ENCODE results near the gene WDR37.

The WDR37 gene

GRCh38 chr10:1095498-1095897 lies 39.3 kb downstream of the WDR37 start:
- H3K9me3 ChIP-seq (ENCODE audit: control insufficient read depth in 1 of 2, low read length in 2 of 2), result no peaks in the 10 kb centered on the region
- no peak overlapping the region for H3K4me3 ChIP-seq (ENCODE audit: low read depth in 1 of 2, low read length in 2 of 2)
- no peaks in the 10 kb centered on the region for H3K27me3 ChIP-seq (ENCODE audit: low read depth, low read length)
- peaks cover 0 to 9% of the 10 kb centered on the region in 2 donors for H3K4me1 ChIP-seq (ENCODE audit: control insufficient read depth in 1 of 2, insufficient read depth in 2 of 2, low read length in 2 of 2)
- H3K36me3 ChIP-seq (ENCODE audit: control insufficient read depth in 1 of 2, insufficient read depth in 2 of 2, low read length in 2 of 2), result peaks cover 46 to 56% of the 10 kb centered on the region in 2 donors
- no peak overlapping the region for H3K27ac ChIP-seq (ENCODE audit: low read length)

DNA sequence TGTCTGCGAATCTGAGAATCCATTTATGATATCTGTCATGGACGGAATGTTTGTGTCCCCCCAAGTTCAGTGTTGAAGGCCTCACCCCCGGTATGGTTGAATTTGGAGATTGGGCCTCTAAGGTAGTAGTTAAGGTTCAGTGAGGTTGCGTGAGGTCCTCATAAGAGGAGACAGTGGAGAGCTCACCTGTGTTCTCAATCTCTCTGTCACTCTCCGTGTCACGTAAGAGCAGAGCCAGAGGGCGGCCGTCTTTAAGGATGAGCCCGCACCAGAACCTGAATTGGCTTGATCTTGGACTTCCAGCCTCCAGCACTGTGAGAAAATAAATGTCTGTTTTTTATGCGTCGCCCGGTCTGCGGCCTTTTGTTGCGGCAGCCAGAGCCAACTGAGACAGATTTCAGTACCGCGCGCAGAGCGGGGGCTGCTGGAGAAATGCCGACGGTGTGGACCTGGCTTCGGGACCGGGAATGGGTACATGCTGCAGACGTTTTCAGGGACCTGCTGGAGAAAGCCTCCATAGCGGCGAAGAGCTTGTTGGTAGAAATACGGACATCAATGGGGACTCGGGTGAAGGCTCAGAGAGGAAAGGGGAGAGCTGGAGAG lies 40.2 kb downstream of the WDR37 start:
- Histone ChIP-seq H3K36me3 (ENCODE audit: control insufficient read depth in 1 of 2, insufficient read depth in 2 of 2, low read length in 2 of 2) (peaks cover 40 to 56% of the 10 kb centered on the region in 2 donors), H3K27ac (ENCODE audit: low read length) (no peak overlapping the region), H3K4me3 (ENCODE audit: low read depth in 1 of 2, low read length in 2 of 2) (no peak overlapping the region), H3K27me3 (ENCODE audit: low read depth, low read length) (no peaks in the 10 kb centered on the region), H3K4me1 (ENCODE audit: control insufficient read depth in 1 of 2, insufficient read depth in 2 of 2, low read length in 2 of 2) (peaks cover 0 to 9% of the 10 kb centered on the region in 2 donors), H3K9me3 (ENCODE audit: control insufficient read depth in 1 of 2, low read length in 2 of 2) (no peaks in the 10 kb centered on the region)

DNA sequence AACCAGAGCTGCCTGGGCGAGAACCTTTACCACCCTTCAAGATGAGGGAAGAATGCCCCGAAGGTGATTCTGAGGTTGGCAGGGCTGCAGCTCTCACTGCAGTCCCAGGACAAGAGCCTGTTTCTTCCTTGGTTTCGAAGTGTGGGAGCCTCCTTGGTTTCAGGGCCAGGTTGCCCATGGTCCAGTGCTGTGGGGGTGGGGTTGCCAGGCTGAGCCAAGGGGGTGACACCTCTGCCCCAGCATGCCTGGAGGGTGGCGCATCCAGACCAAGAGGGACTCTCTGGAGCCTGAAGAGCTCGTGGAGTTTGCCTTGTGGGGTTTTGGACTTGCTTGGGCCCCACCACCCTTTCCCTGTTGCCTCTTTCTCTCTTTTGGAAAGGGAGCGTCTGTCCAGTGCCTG lies 41.3 kb downstream of the WDR37 start:
- no peak overlapping the region for H3K4me3 ChIP-seq (ENCODE audit: low read depth in 1 of 2, low read length in 2 of 2)
- H3K36me3 ChIP-seq (ENCODE audit: control insufficient read depth in 1 of 2, insufficient read depth in 2 of 2, low read length in 2 of 2), result peaks cover 38 to 62% of the 10 kb centered on the region in 2 donors
- H3K9me3 ChIP-seq (ENCODE audit: control insufficient read depth in 1 of 2, low read length in 2 of 2), result no peaks in the 10 kb centered on the region
- H3K4me1 ChIP-seq (ENCODE audit: control insufficient read depth in 1 of 2, insufficient read depth in 2 of 2, low read length in 2 of 2), result peaks cover 0 to 9% of the 10 kb centered on the region in 2 donors
- H3K27ac ChIP-seq (ENCODE audit: low read length), result no peak overlapping the region
- no peaks in the 10 kb centered on the region for H3K27me3 ChIP-seq (ENCODE audit: low read depth, low read length)

DNA sequence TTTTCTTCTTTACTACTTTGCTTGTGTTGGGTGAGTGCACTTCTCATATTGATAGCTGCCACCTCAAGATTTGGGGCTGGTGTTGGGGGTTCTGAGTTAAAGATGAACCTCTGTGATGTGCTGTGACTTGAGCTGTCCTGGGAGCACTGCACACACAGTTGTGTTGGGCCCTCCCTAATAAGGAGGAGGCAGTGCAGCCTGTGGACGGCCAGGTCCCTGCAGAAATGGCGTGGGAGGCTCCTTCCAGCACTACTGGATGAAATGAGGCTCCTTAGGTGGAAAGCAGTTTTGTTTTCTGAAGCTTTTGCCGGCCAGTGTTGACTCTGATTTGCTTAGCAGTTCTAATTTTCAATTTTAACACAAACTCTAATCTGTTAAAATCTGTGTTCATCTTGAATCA lies 44.0 kb downstream of the WDR37 start:
- Histone ChIP-seq H3K4me3 (ENCODE audit: low read depth in 1 of 2, low read length in 2 of 2) (no peak overlapping the region), H3K36me3 (ENCODE audit: control insufficient read depth in 1 of 2, insufficient read depth in 2 of 2, low read length in 2 of 2) (peaks cover 30 to 66% of the 10 kb centered on the region in 2 donors), H3K27ac (ENCODE audit: low read length) (no peak overlapping the region), H3K27me3 (ENCODE audit: low read depth, low read length) (no peaks in the 10 kb centered on the region), H3K9me3 (ENCODE audit: control insufficient read depth in 1 of 2, low read length in 2 of 2) (no peaks in the 10 kb centered on the region), H3K4me1 (ENCODE audit: control insufficient read depth in 1 of 2, insufficient read depth in 2 of 2, low read length in 2 of 2) (peaks cover 0 to 9% of the 10 kb centered on the region in 2 donors)

DNA sequence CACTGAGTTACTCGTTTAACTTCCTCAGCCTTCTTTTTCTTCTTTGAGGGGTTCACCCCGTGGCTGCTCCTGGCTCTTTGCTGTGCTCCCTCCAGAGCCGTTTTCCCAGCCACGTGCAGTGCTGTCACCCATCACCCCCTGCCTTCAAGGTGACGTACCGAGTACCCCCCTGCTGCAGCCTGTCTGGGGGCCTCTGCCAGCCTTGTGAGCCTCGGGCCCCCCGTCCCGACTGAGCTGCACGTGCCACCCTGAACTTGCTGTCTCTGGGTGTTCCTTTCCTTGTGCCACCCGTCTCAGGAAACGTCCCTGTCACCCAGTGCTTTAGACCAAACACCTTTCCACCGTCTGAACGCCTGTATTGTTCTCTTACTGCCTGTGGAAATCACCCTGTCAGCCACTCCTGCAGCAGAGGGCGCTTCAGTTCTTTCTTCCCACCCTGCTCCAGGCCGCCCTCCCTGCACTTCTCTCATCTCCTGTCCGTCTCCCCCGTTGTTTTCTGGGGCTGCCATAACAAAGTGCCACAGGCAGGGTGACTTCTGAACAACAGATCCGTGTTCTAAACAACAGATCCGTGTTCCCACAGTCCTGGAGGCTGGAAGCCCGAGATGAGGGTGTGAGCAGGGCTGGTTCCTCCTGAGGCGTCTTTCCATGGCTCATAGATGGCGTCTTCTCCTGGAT lies 44.6 kb downstream of the WDR37 start:
- Histone ChIP-seq H3K9me3 (ENCODE audit: control insufficient read depth in 1 of 2, low read length in 2 of 2) (no peaks in the 10 kb centered on the region), H3K27me3 (ENCODE audit: low read depth, low read length) (no peaks in the 10 kb centered on the region), H3K4me1 (ENCODE audit: control insufficient read depth in 1 of 2, insufficient read depth in 2 of 2, low read length in 2 of 2) (peaks cover 0 to 9% of the 10 kb centered on the region in 2 donors), H3K4me3 (ENCODE audit: low read depth in 1 of 2, low read length in 2 of 2) (no peak overlapping the region), H3K27ac (ENCODE audit: low read length) (no peak overlapping the region), H3K36me3 (ENCODE audit: control insufficient read depth in 1 of 2, insufficient read depth in 2 of 2, low read length in 2 of 2) (peaks cover 26 to 67% of the 10 kb centered on the region in 2 donors)

- H3K4me1 ChIP-seq (ENCODE audit: control insufficient read depth in 1 of 2, insufficient read depth in 2 of 2, low read length in 2 of 2), result peaks cover 0 to 9% of the 10 kb centered on the region in 2 donors
- peaks cover 19 to 67% of the 10 kb centered on the region in 2 donors for H3K36me3 ChIP-seq (ENCODE audit: control insufficient read depth in 1 of 2, insufficient read depth in 2 of 2, low read length in 2 of 2)
- no peak overlapping the region for H3K27ac ChIP-seq (ENCODE audit: low read length)
- no peaks in the 10 kb centered on the region for H3K27me3 ChIP-seq (ENCODE audit: low read depth, low read length)
- no peaks in the 10 kb centered on the region for H3K9me3 ChIP-seq (ENCODE audit: control insufficient read depth in 1 of 2, low read length in 2 of 2)
- H3K4me3 ChIP-seq (ENCODE audit: low read depth in 1 of 2, low read length in 2 of 2), result no peak overlapping the region
Observed at GRCh38 chr10:1101946-1102345, 45.8 kb downstream of the WDR37 start.

GRCh38 chr10:1102416-1102815 lies 46.2 kb downstream of the WDR37 start:
- H3K9me3 ChIP-seq (ENCODE audit: control insufficient read depth in 1 of 2, low read length in 2 of 2), result no peaks in the 10 kb centered on the region
- H3K36me3 ChIP-seq (ENCODE audit: control insufficient read depth in 1 of 2, insufficient read depth in 2 of 2, low read length in 2 of 2), result peaks cover 21 to 67% of the 10 kb centered on the region in 2 donors
- peaks cover 0 to 9% of the 10 kb centered on the region in 2 donors for H3K4me1 ChIP-seq (ENCODE audit: control insufficient read depth in 1 of 2, insufficient read depth in 2 of 2, low read length in 2 of 2)
- H3K4me3 ChIP-seq (ENCODE audit: low read depth in 1 of 2, low read length in 2 of 2), result no peak overlapping the region
- no peaks in the 10 kb centered on the region for H3K27me3 ChIP-seq (ENCODE audit: low read depth, low read length)
- H3K27ac ChIP-seq (ENCODE audit: low read length), result no peak overlapping the region

DNA sequence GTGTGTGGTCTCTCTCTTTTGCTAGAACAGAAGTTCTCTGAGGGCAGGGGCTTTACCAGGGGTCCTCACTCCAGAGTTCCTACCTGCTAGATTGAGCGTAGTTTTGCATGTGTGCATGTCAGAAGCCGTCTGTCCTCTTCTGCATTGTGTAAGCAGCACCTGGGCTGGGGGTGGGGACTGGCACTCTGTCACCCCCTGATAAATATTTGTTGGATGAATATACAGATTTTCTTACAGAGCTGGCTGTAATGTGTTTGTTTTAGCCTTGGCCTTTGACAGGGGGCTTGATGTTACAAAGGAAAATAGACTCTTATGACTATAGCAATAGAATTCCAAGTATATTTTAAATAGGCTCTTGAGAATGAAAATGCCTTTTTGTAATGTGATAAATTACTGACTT lies 46.6 kb downstream of the WDR37 start:
- H3K4me3 ChIP-seq (ENCODE audit: low read depth in 1 of 2, low read length in 2 of 2), result no peak overlapping the region
- H3K9me3 ChIP-seq (ENCODE audit: control insufficient read depth in 1 of 2, low read length in 2 of 2), result no peaks in the 10 kb centered on the region
- no peaks in the 10 kb centered on the region for H3K27me3 ChIP-seq (ENCODE audit: low read depth, low read length)
- H3K36me3 ChIP-seq (ENCODE audit: control insufficient read depth in 1 of 2, insufficient read depth in 2 of 2, low read length in 2 of 2), result peaks cover 22 to 68% of the 10 kb centered on the region in 2 donors
- no peak overlapping the region for H3K27ac ChIP-seq (ENCODE audit: low read length)
- peaks cover 0 to 9% of the 10 kb centered on the region in 2 donors for H3K4me1 ChIP-seq (ENCODE audit: control insufficient read depth in 1 of 2, insufficient read depth in 2 of 2, low read length in 2 of 2)

GRCh38 chr10:1103551-1103950 lies 47.4 kb downstream of the WDR37 start:
- H3K4me3 ChIP-seq (ENCODE audit: low read depth in 1 of 2, low read length in 2 of 2), result no peak overlapping the region
- peaks cover 27 to 75% of the 10 kb centered on the region in 2 donors for H3K36me3 ChIP-seq (ENCODE audit: control insufficient read depth in 1 of 2, insufficient read depth in 2 of 2, low read length in 2 of 2)
- no peaks in the 10 kb centered on the region for H3K27me3 ChIP-seq (ENCODE audit: low read depth, low read length)
- H3K4me1 ChIP-seq (ENCODE audit: control insufficient read depth in 1 of 2, insufficient read depth in 2 of 2, low read length in 2 of 2), result peaks cover 0 to 8% of the 10 kb centered on the region in 2 donors
- H3K9me3 ChIP-seq (ENCODE audit: control insufficient read depth in 1 of 2, low read length in 2 of 2), result no peaks in the 10 kb centered on the region
- H3K27ac ChIP-seq (ENCODE audit: low read length), result no peak overlapping the region

DNA sequence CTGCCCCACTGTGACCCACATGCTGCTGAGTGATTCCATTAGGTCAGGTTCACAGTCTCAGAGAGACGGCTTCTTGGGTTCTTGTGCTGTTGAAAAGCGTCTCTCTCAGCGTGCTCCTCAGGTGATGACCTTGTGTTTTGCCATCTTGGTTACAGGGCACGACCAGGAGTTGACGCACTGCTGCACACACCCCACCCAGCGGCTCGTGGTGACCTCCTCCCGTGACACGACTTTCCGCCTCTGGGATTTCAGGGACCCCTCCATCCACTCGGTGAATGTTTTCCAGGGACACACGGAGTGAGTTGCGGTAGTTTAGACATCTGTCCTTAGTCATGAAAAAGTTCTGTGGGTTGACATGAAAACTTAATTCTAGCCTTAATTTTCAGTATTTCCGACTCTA lies 48.8 kb downstream of the WDR37 start:
- Histone ChIP-seq H3K27ac (ENCODE audit: low read length) (no peak overlapping the region), H3K36me3 (ENCODE audit: control insufficient read depth in 1 of 2, insufficient read depth in 2 of 2, low read length in 2 of 2) (peaks cover 33 to 84% of the 10 kb centered on the region in 2 donors)

GRCh38 chr10:1107004-1107403 lies 50.8 kb downstream of the WDR37 start:
- Histone ChIP-seq H3K27ac (ENCODE audit: low read length) (no peak overlapping the region), H3K9me3 (ENCODE audit: control insufficient read depth in 1 of 2, low read length in 2 of 2) (no peaks in the 10 kb centered on the region), H3K36me3 (ENCODE audit: control insufficient read depth in 1 of 2, insufficient read depth in 2 of 2, low read length in 2 of 2) (peaks cover 37 to 80% of the 10 kb centered on the region in 2 donors), H3K4me3 (ENCODE audit: low read depth in 1 of 2, low read length in 2 of 2) (no peak overlapping the region), H3K4me1 (ENCODE audit: control insufficient read depth in 1 of 2, insufficient read depth in 2 of 2, low read length in 2 of 2) (no peaks in the 10 kb centered on the region), H3K27me3 (ENCODE audit: low read depth, low read length) (no peaks in the 10 kb centered on the region)

More for the DNA sequence above, 48.8 kb downstream of the WDR37 start:
- no peak overlapping the region for H3K4me3 ChIP-seq (ENCODE audit: low read depth in 1 of 2, low read length in 2 of 2)
- no peaks in the 10 kb centered on the region for H3K27me3 ChIP-seq (ENCODE audit: low read depth, low read length)
- H3K9me3 ChIP-seq (ENCODE audit: control insufficient read depth in 1 of 2, low read length in 2 of 2), result no peaks in the 10 kb centered on the region
- no peaks in the 10 kb centered on the region for H3K4me1 ChIP-seq (ENCODE audit: control insufficient read depth in 1 of 2, insufficient read depth in 2 of 2, low read length in 2 of 2)

Data from muscle layer of duodenum (tissue), 2 donors.